HepG2 (cell line): Measurements from ENCODE around the gene CGREF1. TPM values are rescaled to one million over a fixed set of nuclear protein-coding genes. Genes with fewer than 3 reads are reported as not detected.

Experiments used
- BORCS8-MEF2B ChIP-seq: sonication (generic); formaldehyde crosslinking; IDR thresholded peaks from 2 replicates; pipeline ENCODE4 v1.8.0; 2022; ENCODE audit warnings: mild to moderate bottlenecking, missing genetic modification reagents
- KDM4B ChIP-seq: sonication (generic); formaldehyde crosslinking; IDR thresholded peaks from 2 replicates; pipeline ENCODE4 v1.4.0; 2020; ENCODE audit warnings: missing genetic modification reagents
- MYNN ChIP-seq: sonication (generic); formaldehyde crosslinking; IDR thresholded peaks from 2 replicates; pipeline ENCODE4 v1.4.0; 2020; ENCODE audit warnings: mild to moderate bottlenecking, low read depth, missing genetic modification reagents
- NFE2L1 ChIP-seq: sonication (generic); formaldehyde crosslinking; IDR thresholded peaks from 2 replicates; pipeline ENCODE4 v1.4.0; 2020; ENCODE audit warnings: missing genetic modification reagents, mild to moderate bottlenecking, borderline replicate concordance
- NFKB2 ChIP-seq: sonication (generic); formaldehyde crosslinking; IDR thresholded peaks from 2 replicates; pipeline ENCODE4 v1.4.0; 2020; ENCODE audit warnings: missing genetic modification reagents, borderline replicate concordance
- SP140L ChIP-seq: sonication (generic); formaldehyde crosslinking; IDR thresholded peaks from 2 replicates; pipeline ENCODE4 v1.4.0; 2020; ENCODE audit warnings: missing genetic modification reagents, borderline replicate concordance
- TBL1XR1 ChIP-seq: fragments of 150-350 bp; IDR thresholded peaks from 2 replicates; pipeline ENCODE4 v1.6.1; 2014; ENCODE audit warnings: borderline replicate concordance, low read length; ENCODE audit not compliant: partially characterized antibody
- U2AF1 ChIP-seq: fragments of 200-400 bp; formaldehyde crosslinking; optimal IDR thresholded peaks from 2 replicates; pipeline ENCODE3; 2017; ENCODE audit warnings: mild to moderate bottlenecking, low read depth, low read length
- ZFP36 ChIP-seq: fragments of 150-350 bp; IDR thresholded peaks from 2 replicates; pipeline ENCODE4 v1.6.1; 2018; ENCODE audit warnings: borderline replicate concordance, low read length, low read depth; ENCODE audit not compliant: partially characterized antibody
- ZNF7 ChIP-seq: IDR thresholded peaks from 2 replicates; pipeline ENCODE4 v1.6.1; 2016; ENCODE audit warnings: missing biosample characterization, missing genetic modification reagents
- ZNF891 ChIP-seq: sonication (generic); formaldehyde crosslinking; IDR thresholded peaks from 2 replicates; pipeline ENCODE4 v1.5.0; 2020; ENCODE audit warnings: mild to moderate bottlenecking, missing genetic modification reagents
- polyA plus RNA-seq, 8 experiments: library from polyadenylated mRNA; depleted of rRNA in 3 of 8; stranded (reverse) in 7 of 8; unstranded in 1 of 8; fragments of >200 nt; fragmentation: Illumina TruSeq in 4 of 8; extraction: Trizol in 4 of 8; gene quantifications; 2 replicates each; pipeline versions ENCODE4 v1.2.1 to v1.2.3, GENCODE V29; 2011 to 2016; ENCODE audit warnings: low read depth in 4 of 8, missing spikeins in 1 of 8, mixed read lengths in 1 of 8; ENCODE audit not compliant: insufficient read depth in 1 of 8
- total RNA-seq, 5 experiments: library from RNA; depleted of rRNA; stranded (reverse); fragments of >200 nt; fragmentation: Illumina TruSeq; extraction: Trizol; gene quantifications; 2 replicates each; pipeline ENCODE4 v1.2.3, GENCODE V29; 2016; ENCODE audit warnings: low read depth in 1 of 5
- TF ChIP-seq, protein P1 (sequence below): sonication (generic); formaldehyde crosslinking; IDR thresholded peaks from 2 replicates; pipeline ENCODE4 v1.9.0; 2022; ENCODE audit warnings: missing genetic modification reagents, mild to moderate bottlenecking, borderline replicate concordance
- TF ChIP-seq, protein P2 (sequence below), 2 experiments: sonication (generic) in 1 of 2; formaldehyde crosslinking in 1 of 2; IDR thresholded peaks; 2 replicates each; pipeline versions ENCODE4 v1.4.0 to v1.6.1; 2016 to 2020; ENCODE audit warnings: borderline replicate concordance in 1 of 2, low read depth in 1 of 2, mild to moderate bottlenecking in 1 of 2, missing genetic modification reagents in 1 of 2
- TF ChIP-seq, protein P3 (sequence below): sonication (generic); formaldehyde crosslinking; IDR thresholded peaks from 2 replicates; pipeline ENCODE4 v1.4.0; 2020; ENCODE audit warnings: missing genetic modification reagents
- TF ChIP-seq, protein P4 (sequence below): sonication (generic); formaldehyde crosslinking; IDR thresholded peaks from 2 replicates; pipeline ENCODE4 v1.4.0; 2020; ENCODE audit warnings: missing genetic modification reagents
- TF ChIP-seq, protein P5 (sequence below): sonication (generic); formaldehyde crosslinking; IDR thresholded peaks from 2 replicates; pipeline ENCODE4 v1.4.0; 2020; ENCODE audit warnings: missing genetic modification reagents

Gene CGREF1
- total and polyA plus RNA-seq, 2 of the 13 experiments (the other 11 are each of a cell fraction or from before 2014, with no cell fraction given) = 13.9 to 23.4 TPM

DNA sequence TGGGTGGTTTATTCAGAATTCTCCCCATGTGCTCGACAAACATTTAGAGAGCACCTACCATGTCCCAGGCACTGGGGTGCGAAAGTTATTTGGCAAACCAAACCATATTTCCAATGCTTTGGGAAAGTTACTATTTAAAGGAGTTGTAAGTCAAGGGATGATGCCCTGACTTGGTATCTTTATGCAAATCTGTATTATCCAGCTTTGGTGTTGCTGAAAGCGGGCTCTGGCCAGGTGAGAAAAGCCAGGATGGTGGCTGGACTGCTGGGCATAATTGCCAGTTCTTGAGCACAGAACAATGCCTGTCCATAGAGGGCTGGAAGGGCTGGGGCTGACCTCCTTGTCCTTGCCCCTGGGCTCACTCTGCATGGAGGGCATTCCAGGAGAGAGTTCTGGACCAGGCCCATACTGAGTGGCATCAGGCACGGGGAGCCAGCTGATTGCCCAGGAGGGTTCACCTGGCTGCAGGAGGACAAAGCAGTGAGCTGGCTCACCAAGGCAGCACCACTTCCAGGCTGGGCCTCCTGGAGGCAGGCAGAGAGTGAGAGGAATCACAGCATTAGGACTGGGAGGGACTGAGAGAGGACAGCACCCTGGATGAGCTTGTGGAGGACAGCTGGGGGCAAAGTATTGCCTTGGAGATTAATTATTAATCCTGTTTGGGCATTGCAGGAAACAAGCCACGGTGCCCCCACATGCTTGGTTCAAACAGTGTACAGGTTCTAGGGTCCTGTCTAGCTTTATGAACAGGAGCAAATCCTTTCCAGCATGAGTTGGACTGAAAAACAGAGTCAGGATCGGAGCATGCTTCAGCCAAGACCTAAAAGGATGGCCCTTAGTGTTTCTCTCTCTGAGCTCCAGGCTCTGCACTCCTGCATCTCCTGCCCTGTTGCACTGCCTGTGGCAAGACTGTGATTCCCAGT, 25.2 kb downstream of the CGREF1 start (continued):
- TF ChIP-seq, protein P1, sequence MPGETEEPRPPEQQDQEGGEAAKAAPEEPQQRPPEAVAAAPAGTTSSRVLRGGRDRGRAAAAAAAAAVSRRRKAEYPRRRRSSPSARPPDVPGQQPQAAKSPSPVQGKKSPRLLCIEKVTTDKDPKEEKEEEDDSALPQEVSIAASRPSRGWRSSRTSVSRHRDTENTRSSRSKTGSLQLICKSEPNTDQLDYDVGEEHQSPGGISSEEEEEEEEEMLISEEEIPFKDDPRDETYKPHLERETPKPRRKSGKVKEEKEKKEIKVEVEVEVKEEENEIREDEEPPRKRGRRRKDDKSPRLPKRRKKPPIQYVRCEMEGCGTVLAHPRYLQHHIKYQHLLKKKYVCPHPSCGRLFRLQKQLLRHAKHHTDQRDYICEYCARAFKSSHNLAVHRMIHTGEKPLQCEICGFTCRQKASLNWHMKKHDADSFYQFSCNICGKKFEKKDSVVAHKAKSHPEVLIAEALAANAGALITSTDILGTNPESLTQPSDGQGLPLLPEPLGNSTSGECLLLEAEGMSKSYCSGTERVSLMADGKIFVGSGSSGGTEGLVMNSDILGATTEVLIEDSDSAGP (CRISPR knock-in tag) = peak; percentile 60
- TF ChIP-seq ZNF891 (CRISPR knock-in tag) (no peak), TBL1XR1 (no peak), SP140L (CRISPR knock-in tag) (0 out of 2 replicates have a peak, but pooled peaks have one; percentile 71), ZFP36 (no peak), NFE2L1 (no peak; the same call in 1 of the 2 replicates), MYNN (CRISPR knock-in tag) (no peak), ZNF7 (CRISPR knock-in tag) (no peak), KDM4B (CRISPR knock-in tag) (no peak; the same call in none of the 2 replicates), BORCS8-MEF2B (CRISPR knock-in tag) (0 out of 2 replicates have a peak, but pooled peaks have one; percentile 7), U2AF1 (no peak), NFKB2 (CRISPR knock-in tag) (no peak; the same call in 1 of the 2 replicates)
- TF ChIP-seq, protein P2, sequence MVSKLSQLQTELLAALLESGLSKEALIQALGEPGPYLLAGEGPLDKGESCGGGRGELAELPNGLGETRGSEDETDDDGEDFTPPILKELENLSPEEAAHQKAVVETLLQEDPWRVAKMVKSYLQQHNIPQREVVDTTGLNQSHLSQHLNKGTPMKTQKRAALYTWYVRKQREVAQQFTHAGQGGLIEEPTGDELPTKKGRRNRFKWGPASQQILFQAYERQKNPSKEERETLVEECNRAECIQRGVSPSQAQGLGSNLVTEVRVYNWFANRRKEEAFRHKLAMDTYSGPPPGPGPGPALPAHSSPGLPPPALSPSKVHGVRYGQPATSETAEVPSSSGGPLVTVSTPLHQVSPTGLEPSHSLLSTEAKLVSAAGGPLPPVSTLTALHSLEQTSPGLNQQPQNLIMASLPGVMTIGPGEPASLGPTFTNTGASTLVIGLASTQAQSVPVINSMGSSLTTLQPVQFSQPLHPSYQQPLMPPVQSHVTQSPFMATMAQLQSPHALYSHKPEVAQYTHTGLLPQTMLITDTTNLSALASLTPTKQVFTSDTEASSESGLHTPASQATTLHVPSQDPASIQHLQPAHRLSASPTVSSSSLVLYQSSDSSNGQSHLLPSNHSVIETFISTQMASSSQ (IDR thresholded peaks at IDR 0.05; ENCODE audit: low read depth) = peak; percentile 100
- TF ChIP-seq, protein P2 (CRISPR knock-in tag; IDR thresholded peaks at IDR 0.05; ENCODE audit: borderline replicate concordance) = peak; percentile 99
- TF ChIP-seq, protein P3, sequence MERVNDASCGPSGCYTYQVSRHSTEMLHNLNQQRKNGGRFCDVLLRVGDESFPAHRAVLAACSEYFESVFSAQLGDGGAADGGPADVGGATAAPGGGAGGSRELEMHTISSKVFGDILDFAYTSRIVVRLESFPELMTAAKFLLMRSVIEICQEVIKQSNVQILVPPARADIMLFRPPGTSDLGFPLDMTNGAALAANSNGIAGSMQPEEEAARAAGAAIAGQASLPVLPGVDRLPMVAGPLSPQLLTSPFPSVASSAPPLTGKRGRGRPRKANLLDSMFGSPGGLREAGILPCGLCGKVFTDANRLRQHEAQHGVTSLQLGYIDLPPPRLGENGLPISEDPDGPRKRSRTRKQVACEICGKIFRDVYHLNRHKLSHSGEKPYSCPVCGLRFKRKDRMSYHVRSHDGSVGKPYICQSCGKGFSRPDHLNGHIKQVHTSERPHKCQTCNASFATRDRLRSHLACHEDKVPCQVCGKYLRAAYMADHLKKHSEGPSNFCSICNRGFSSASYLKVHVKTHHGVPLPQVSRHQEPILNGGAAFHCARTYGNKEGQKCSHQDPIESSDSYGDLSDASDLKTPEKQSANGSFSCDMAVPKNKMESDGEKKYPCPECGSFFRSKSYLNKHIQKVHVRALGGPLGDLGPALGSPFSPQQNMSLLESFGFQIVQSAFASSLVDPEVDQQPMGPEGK (CRISPR knock-in tag) = peak; percentile 98
- TF ChIP-seq, protein P4, sequence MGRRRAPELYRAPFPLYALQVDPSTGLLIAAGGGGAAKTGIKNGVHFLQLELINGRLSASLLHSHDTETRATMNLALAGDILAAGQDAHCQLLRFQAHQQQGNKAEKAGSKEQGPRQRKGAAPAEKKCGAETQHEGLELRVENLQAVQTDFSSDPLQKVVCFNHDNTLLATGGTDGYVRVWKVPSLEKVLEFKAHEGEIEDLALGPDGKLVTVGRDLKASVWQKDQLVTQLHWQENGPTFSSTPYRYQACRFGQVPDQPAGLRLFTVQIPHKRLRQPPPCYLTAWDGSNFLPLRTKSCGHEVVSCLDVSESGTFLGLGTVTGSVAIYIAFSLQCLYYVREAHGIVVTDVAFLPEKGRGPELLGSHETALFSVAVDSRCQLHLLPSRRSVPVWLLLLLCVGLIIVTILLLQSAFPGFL (CRISPR knock-in tag) = no peak
- TF ChIP-seq, protein P5, sequence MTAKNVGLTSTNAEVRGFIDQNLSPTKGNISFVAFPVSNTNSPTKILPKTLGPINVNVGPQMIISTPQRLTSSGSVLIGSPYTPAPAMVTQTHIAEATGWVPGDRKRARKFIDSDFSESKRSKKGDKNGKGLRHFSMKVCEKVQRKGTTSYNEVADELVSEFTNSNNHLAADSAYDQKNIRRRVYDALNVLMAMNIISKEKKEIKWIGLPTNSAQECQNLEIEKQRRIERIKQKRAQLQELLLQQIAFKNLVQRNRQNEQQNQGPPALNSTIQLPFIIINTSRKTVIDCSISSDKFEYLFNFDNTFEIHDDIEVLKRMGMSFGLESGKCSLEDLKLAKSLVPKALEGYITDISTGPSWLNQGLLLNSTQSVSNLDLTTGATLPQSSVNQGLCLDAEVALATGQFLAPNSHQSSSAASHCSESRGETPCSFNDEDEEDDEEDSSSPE (CRISPR knock-in tag) = peak; percentile 50; the same call in 1 of the 2 replicates
